IMR-90 (cell line): ENCODE measurements around the gene IL19. TPM values are rescaled to one million over a fixed set of nuclear protein-coding genes. Genes with fewer than 3 reads are reported as not detected.

Source experiments
- ATAC-seq: fragments of 200-7000 bp; cut with Tn5 transposase; 2 replicates; pipeline ENCODE4 v1.9.1; 2020; ENCODE audit warnings: low read depth, mild to moderate bottlenecking, moderate library complexity
- BruUV-seq: library from RNA; stranded (reverse); fragments of 400-500 nt; replicated peaks from 2 replicates; lab custom pipeline; 2021; lab: Mats Ljungman, UMichigan
- CTCF ChIA-PET: fragments of 300-600 bp; formaldehyde crosslinking; extraction: SDS; loops from one replicate; lab custom pipeline; 2021; ENCODE audit warnings: antibody characterized with exemption; lab: Yijun Ruan, JAX
- POLR2A ChIA-PET: fragments of 300-600 bp; sonication (Branson Sonifier 250); formaldehyde crosslinking; loops from one replicate; lab custom pipeline; 2022; ENCODE audit warnings: antibody characterized with exemption; ENCODE audit not compliant: unreplicated experiment; lab: Charles Lee
- DNase-seq: peaks from one replicate; pipeline ENCODE4 v3.0.0; 2013
- H2AFZ ChIP-seq: replicated peaks from 2 replicates; pipeline ENCODE3; 2013; ENCODE audit warnings: low read length, mild to moderate bottlenecking; ENCODE audit not compliant: poor library complexity
- H2AK5ac ChIP-seq: 2 replicates; pipeline ENCODE4 v1.6.1; 2013; ENCODE audit warnings: low read depth, low read length, inconsistent platforms
- H2AK9ac ChIP-seq: replicated peaks from 2 replicates; pipeline ENCODE3; 2013; ENCODE audit warnings: mild to moderate bottlenecking, low read depth, low read length, moderate library complexity; ENCODE audit not compliant: poor library complexity
- H2BK120ac ChIP-seq: 2 replicates; pipeline ENCODE4 v1.6.1; 2013; ENCODE audit warnings: low read depth, low read length, inconsistent platforms
- H2BK15ac ChIP-seq: 3 replicates; pipeline ENCODE4 v1.6.1; 2013; ENCODE audit warnings: low read depth, low read length, inconsistent platforms
- H2BK20ac ChIP-seq: 2 replicates; pipeline ENCODE4 v1.6.1; 2013; ENCODE audit warnings: low read depth, mild to moderate bottlenecking, inconsistent platforms, low read length, moderate library complexity
- H2BK5ac ChIP-seq: 2 replicates; pipeline ENCODE4 v1.6.1; 2013; ENCODE audit warnings: mild to moderate bottlenecking, low read depth, low read length, inconsistent platforms; ENCODE audit not compliant: poor library complexity, severe bottlenecking
- H3K14ac ChIP-seq: replicated peaks from 2 replicates; pipeline ENCODE4 v1.6.1; 2013; ENCODE audit warnings: low read depth, low read length, inconsistent platforms
- H3K18ac ChIP-seq: 2 replicates; pipeline ENCODE4 v1.6.1; 2013; ENCODE audit warnings: low read depth, low read length, control low read depth
- H3K23ac ChIP-seq: 2 replicates; pipeline ENCODE4 v1.6.1; 2013; ENCODE audit warnings: low read depth, low read length, inconsistent platforms
- H3K27ac ChIP-seq: 2 replicates; pipeline ENCODE4 v1.5.1; 2013; ENCODE audit warnings: mild to moderate bottlenecking, control low read depth, low read length; ENCODE audit not compliant: insufficient read depth
- H3K27me3 ChIP-seq: 2 replicates; pipeline ENCODE4 v1.6.1; 2013; ENCODE audit warnings: low read length; ENCODE audit not compliant: control insufficient read depth, insufficient read depth
- H3K36me3 ChIP-seq: 2 replicates; pipeline ENCODE4 v1.6.1; 2013; ENCODE audit warnings: low read length, mixed read lengths; ENCODE audit not compliant: control insufficient read depth, insufficient read depth
- H3K4ac ChIP-seq: 2 replicates; pipeline ENCODE4 v1.6.1; 2013; ENCODE audit warnings: low read depth, low read length, inconsistent platforms
- H3K4me1 ChIP-seq: 2 replicates; pipeline ENCODE4 v1.6.1; 2013; ENCODE audit warnings: low read length, mixed read lengths; ENCODE audit not compliant: control insufficient read depth, insufficient read depth
- H3K4me2 ChIP-seq: 2 replicates; pipeline ENCODE4 v1.6.1; 2013; ENCODE audit warnings: low read depth, mild to moderate bottlenecking, control low read depth, low read length, moderate library complexity
- H3K4me3 ChIP-seq: 2 replicates; pipeline ENCODE4 v1.5.1; 2013; ENCODE audit warnings: low read depth, mild to moderate bottlenecking, control low read depth, low read length, moderate library complexity; ENCODE audit not compliant: insufficient read depth
- H3K56ac ChIP-seq: 2 replicates; pipeline ENCODE4 v1.6.1; 2013; ENCODE audit warnings: low read length, inconsistent platforms; ENCODE audit not compliant: insufficient read depth; ENCODE audit errors: extremely low read depth
- H3K79me1 ChIP-seq, 2 experiments: 2 replicates each; pipeline ENCODE4 v1.6.1; 2013; ENCODE audit warnings: low read length in 2 of 2, inconsistent platforms in 1 of 2, low read depth in 1 of 2
- H3K9ac ChIP-seq: 2 replicates; pipeline ENCODE4 v1.6.1; 2013; ENCODE audit warnings: low read depth, low read length, control low read depth
- H3K9me1 ChIP-seq: 2 replicates; pipeline ENCODE4 v1.6.1; 2013; ENCODE audit warnings: low read length, inconsistent platforms; ENCODE audit not compliant: insufficient read depth
- H3K9me3 ChIP-seq: 2 replicates; pipeline ENCODE4 v1.6.1; 2013; ENCODE audit warnings: low read length; ENCODE audit not compliant: control insufficient read depth, insufficient read depth
- H4K20me1 ChIP-seq: 2 replicates; pipeline ENCODE4 v1.6.1; 2013; ENCODE audit warnings: low read length, inconsistent platforms; ENCODE audit not compliant: insufficient read depth
- H4K5ac ChIP-seq: 2 replicates; pipeline ENCODE4 v1.6.1; 2013; ENCODE audit warnings: mild to moderate bottlenecking, low read depth, low read length, control low read depth
- H4K8ac ChIP-seq, 2 experiments: 2 replicates each; pipeline ENCODE4 v1.6.1; 2013; ENCODE audit warnings: low read depth in 2 of 2, low read length in 2 of 2, control low read depth in 1 of 2, inconsistent platforms in 1 of 2
- H4K91ac ChIP-seq: 2 replicates; pipeline ENCODE4 v1.6.1; 2013; ENCODE audit warnings: low read depth, low read length, inconsistent platforms; ENCODE audit not compliant: insufficient read depth
- CHD1 ChIP-seq: IDR thresholded peaks from 2 replicates; pipeline ENCODE4 v1.6.1; 2012; ENCODE audit warnings: low read depth, low read length, improper control_type of control experiment
- RAD21 ChIP-seq: IDR thresholded peaks from 2 replicates; pipeline ENCODE4 v1.6.1; 2012; ENCODE audit warnings: low read length, improper control_type of control experiment
- SMC3 ChIP-seq: fragments of 150-350 bp; IDR thresholded peaks from 2 replicates; pipeline ENCODE4 v1.6.1; 2016; ENCODE audit warnings: low read depth, mild to moderate bottlenecking, antibody characterized with exemption, low read length, moderate library complexity
- WGBS, 2 experiments: methylation state at CpG; one replicate each; pipeline versions ENCODE4 v1.1.5 to v1.1.7; 2013; ENCODE audit warnings: missing lambda C conversion rate in 2 of 2; ENCODE audit not compliant: insufficient read length in 1 of 2; ENCODE audit errors: extremely low coverage in 2 of 2; 5-methylcytosine and 5-hydroxymethylcytosine counted together
- dilution Hi-C: fragments of 300-500 bp; cut with HindIII; formaldehyde crosslinking; loops from one replicate; pipeline ENCODE4 v1.14.3; 2018; ENCODE audit warnings: low sequenced_read_pairs; ENCODE audit not compliant: unreplicated experiment
- in situ Hi-C: fragments of 300-500 bp; cut with MboI; formaldehyde crosslinking; loops from 3 replicates; pipeline ENCODE4 v1.14.3; 2019; ENCODE audit warnings: low sequenced_read_pairs, inconsistent platforms, mixed read lengths
- intact Hi-C: fragments of 100-400 bp; cut with micrococcal nuclease; formaldehyde crosslinking; loops from 2 replicates; pipeline ENCODE4 v1.10.0; 2022
- polyA plus RNA-seq, 3 experiments: library from polyadenylated mRNA; depleted of rRNA; stranded (reverse); fragments of >200 nt; gene quantifications; 2 replicates each; pipeline ENCODE4 v1.2.3, GENCODE V29; 2012; ENCODE audit warnings: low replicate concordance in 1 of 3
- total RNA-seq: library from RNA; depleted of rRNA; stranded (reverse); fragments of >200 nt; gene quantifications from 2 replicates; pipeline ENCODE4 v1.2.3, GENCODE V29; 2012
- TF ChIP-seq, protein P1 (sequence below): conservative IDR thresholded peaks from 2 replicates; pipeline ENCODE4 v1.5.1; 2012; ENCODE audit warnings: mild to moderate bottlenecking, low read depth, low read length, improper control_type of control experiment

IL19 gene
- total and polyA plus RNA-seq, 2 of the 4 experiments (the other 2 are of a cell fraction), result not detected

DNA sequence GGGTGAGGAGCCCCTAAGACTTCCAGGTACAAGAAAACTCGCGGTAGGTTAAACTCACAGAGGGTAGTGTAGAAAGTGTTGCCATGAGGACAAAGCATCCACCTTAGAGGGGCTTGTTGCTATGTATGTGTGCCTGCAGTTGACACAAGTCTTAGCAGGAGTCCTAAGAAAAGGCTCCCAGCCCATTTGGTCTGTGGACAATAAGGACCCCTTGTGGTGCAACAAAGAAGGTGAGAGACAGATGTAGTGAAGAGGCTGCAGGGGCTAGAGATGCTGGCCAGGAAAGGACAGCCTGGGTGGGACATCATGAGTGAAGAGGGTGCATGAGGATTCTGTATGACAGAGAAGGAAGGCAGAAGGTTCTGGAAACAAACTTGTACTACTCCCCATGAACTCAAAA lies 38.0 kb downstream of the IL19 start:
- ChIA-PET CTCF (interaction anchor here (0.7 to 3.2 kb wide), 12 partner anchors 15 to 178 kb away, joined by 3 to 39 read pairs (median 5); partner anchors contain the start of genes DYRK3 and IL19), POLR2A (no interaction called here)
- Histone ChIP-seq H2BK5ac (no peak overlapping the region), H2BK20ac (no peak overlapping the region), H3K18ac (no peak overlapping the region), H3K4ac (no peak overlapping the region), H2AK9ac (peak overlapping the region; percentile 34), H3K9me1 (no peaks in the 10 kb centered on the region), H3K4me2 (no peak overlapping the region), H3K23ac (no peak overlapping the region), H3K9ac (no peak overlapping the region), H4K91ac (no peak overlapping the region), H3K14ac (no peak overlapping the region), H3K56ac (no peak overlapping the region), H4K8ac (no peak overlapping the region), H3K36me3 (no peaks in the 10 kb centered on the region), H4K20me1 (no peaks in the 10 kb centered on the region), H2AK5ac (peak overlapping the region; percentile 51; the same call in 1 of the 2 replicates), H3K27me3 (peaks cover 5% of the 10 kb centered on the region; the same call in 1 of the 2 replicates), H2BK120ac (no peak overlapping the region), H2AFZ (no peak overlapping the region), H3K27ac (no peak overlapping the region), H3K9me3 (peaks cover 2% of the 10 kb centered on the region; the same call in 1 of the 2 replicates), H3K4me1 (no peaks in the 10 kb centered on the region), H3K4me3 (no peak overlapping the region), H2BK15ac (no peak overlapping the region), H3K79me1 (no peaks in the 10 kb centered on the region), H4K5ac (no peak overlapping the region)
- no TSS peak for BruUV-seq
- intact Hi-C loops (loop anchor here (1.0 to 2.0 kb wide), 4 partner anchors 74 to 174 kb away; no protein-coding TSS in a partner anchor), dilution Hi-C loops (no loop called here), in situ Hi-C loops (loop anchor here (5.0 kb wide), 2 partner anchors 71 to 104 kb away; no protein-coding TSS in a partner anchor)
- peak; percentile 83 for TF ChIP-seq SMC3
- peak; percentile 82 for TF ChIP-seq RAD21
- no peak for TF ChIP-seq CHD1
- TF ChIP-seq, protein P1, sequence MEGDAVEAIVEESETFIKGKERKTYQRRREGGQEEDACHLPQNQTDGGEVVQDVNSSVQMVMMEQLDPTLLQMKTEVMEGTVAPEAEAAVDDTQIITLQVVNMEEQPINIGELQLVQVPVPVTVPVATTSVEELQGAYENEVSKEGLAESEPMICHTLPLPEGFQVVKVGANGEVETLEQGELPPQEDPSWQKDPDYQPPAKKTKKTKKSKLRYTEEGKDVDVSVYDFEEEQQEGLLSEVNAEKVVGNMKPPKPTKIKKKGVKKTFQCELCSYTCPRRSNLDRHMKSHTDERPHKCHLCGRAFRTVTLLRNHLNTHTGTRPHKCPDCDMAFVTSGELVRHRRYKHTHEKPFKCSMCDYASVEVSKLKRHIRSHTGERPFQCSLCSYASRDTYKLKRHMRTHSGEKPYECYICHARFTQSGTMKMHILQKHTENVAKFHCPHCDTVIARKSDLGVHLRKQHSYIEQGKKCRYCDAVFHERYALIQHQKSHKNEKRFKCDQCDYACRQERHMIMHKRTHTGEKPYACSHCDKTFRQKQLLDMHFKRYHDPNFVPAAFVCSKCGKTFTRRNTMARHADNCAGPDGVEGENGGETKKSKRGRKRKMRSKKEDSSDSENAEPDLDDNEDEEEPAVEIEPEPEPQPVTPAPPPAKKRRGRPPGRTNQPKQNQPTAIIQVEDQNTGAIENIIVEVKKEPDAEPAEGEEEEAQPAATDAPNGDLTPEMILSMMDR, result peak; percentile 62
- WGBS, 2 experiments, result no CpG with 5 or more reads among the region's 2 CpGs
- DNase-seq (peak; percentile 57), ATAC-seq (peak; percentile 54; the same call in 1 of the 2 replicates)
